Uterus (tissue), 2 donors: ENCODE results near the gene ALMS1.

Source experiments
- POLR2A ChIP-seq, 2 donors: fragments of 450-650 bp; IDR thresholded peaks; one replicate each; pipeline ENCODE4 v1.6.1; 2016; ENCODE audit warnings: antibody characterized with exemption in 2 of 2, mild to moderate bottlenecking in 1 of 2, moderate library complexity in 1 of 2
- TF ChIP-seq, protein P1 (sequence below), 4 experiments: fragments of 200-600 bp in 2 of 4; fragments of 450-650 bp in 2 of 4; sonication (generic) in 2 of 4; IDR thresholded peaks; one replicate each; pipeline ENCODE4 v1.5.1; 2016 to 2019; ENCODE audit warnings: antibody characterized with exemption in 4 of 4, mild to moderate bottlenecking in 2 of 4, moderate library complexity in 1 of 4

- TF ChIP-seq, protein P1, sequence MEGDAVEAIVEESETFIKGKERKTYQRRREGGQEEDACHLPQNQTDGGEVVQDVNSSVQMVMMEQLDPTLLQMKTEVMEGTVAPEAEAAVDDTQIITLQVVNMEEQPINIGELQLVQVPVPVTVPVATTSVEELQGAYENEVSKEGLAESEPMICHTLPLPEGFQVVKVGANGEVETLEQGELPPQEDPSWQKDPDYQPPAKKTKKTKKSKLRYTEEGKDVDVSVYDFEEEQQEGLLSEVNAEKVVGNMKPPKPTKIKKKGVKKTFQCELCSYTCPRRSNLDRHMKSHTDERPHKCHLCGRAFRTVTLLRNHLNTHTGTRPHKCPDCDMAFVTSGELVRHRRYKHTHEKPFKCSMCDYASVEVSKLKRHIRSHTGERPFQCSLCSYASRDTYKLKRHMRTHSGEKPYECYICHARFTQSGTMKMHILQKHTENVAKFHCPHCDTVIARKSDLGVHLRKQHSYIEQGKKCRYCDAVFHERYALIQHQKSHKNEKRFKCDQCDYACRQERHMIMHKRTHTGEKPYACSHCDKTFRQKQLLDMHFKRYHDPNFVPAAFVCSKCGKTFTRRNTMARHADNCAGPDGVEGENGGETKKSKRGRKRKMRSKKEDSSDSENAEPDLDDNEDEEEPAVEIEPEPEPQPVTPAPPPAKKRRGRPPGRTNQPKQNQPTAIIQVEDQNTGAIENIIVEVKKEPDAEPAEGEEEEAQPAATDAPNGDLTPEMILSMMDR (IDR thresholded peaks at IDR 0.05), result no peak
- TF ChIP-seq POLR2A (IDR thresholded peaks at IDR 0.05), result no peak
Measured at GRCh38 chr2:73594251-73594650, 208.6 kb downstream of the ALMS1 start.
